GM21423 (cell line): ENCODE data around the gene DIRAS1.

ENCODE experiments used
- ATAC-seq: cut with Tn5 transposase; IDR thresholded peaks from one replicate; pipeline ENCODE4 v1.9.1; 2021; ENCODE audit warnings: mild to moderate bottlenecking, moderate library complexity; ENCODE audit not compliant: unreplicated experiment

Gene DIRAS1, protein sequence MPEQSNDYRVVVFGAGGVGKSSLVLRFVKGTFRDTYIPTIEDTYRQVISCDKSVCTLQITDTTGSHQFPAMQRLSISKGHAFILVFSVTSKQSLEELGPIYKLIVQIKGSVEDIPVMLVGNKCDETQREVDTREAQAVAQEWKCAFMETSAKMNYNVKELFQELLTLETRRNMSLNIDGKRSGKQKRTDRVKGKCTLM

GRCh38 chr19:2720777-2721569, at the start of gene DIRAS1:
Gene DIRAS1, minus strand, starts transcription at chr19:2721372. Its CDS starts 3,566 bp downstream, at chr19:2717806.
- ATAC-seq = no peak

- ATAC-seq = no peak
Observed at GRCh38 chr19:2770055-2771013, 49.2 kb upstream of the DIRAS1 start.

DNA sequence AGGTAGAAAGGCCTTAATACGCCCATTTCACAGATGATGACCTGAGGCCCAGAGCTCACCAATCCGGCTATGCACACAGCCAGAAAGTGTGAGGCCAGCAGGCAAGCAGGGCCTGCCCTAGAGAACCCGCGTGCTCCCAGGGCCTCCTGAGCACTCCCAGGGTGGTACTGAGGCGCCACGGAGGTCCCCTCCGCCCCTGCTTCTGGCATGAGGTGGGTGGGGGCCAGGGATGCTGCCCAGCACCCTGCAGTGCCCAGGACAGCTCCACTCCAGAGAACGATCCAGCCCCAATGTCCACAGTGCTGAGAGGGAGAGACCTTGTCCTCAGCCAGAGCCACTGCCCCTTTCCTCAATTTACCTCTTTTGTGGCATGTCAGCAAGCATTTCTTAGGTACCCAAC, 48.0 kb upstream of the DIRAS1 start:
- no peak for ATAC-seq

- no peak for ATAC-seq
Observed at GRCh38 chr19:2768365-2769132, 47.4 kb upstream of the DIRAS1 start.

- no peak for ATAC-seq
Observed at GRCh38 chr19:2767688-2768087, 46.5 kb upstream of the DIRAS1 start.

GRCh38 chr19:2766594-2767372, 45.6 kb upstream of the DIRAS1 start:
- ATAC-seq = no peak

DNA sequence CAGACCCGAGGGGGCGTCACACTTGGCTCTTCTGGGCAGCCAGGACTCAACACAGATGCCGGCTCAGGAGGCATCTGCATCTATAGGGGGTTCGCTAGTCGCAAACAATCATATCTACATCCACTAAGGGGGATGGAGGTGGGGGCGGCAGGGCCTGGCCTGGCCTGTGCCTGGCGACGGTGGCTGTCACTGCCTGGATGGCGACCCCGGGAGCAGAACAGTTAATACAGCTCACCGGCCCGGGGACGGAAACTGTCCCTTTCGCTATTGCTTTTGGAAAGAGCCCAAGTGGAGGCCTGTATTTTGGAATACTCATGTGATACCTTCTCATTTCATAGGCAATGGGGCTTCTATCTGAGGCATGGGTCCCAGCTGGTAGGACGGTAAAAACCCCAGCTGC, 44.2 kb upstream of the DIRAS1 start:
- ATAC-seq = no peak

DNA sequence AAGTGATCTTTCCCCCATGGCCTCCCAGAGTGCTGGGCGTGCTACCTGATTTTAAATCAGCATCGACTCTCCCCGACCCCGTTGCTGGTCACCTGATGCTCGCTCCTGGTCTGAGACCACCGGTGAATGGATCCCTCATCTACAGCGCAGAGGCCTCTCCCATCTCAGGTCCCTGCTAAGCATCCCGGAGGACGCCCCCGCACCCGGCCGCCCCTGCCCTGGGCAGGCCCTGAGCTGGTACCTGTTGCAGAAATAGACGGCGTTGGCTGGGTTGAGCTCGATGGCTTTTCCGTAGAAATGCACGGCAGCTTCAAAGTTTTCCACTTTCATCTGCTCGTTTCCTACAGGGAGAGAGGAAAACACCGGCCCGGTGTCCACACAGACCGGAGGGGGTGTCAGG, 43.8 kb upstream of the DIRAS1 start:
- no peak for ATAC-seq

- ATAC-seq = no peak
Observed at GRCh38 chr19:2763687-2764086, 42.5 kb upstream of the DIRAS1 start.

DNA sequence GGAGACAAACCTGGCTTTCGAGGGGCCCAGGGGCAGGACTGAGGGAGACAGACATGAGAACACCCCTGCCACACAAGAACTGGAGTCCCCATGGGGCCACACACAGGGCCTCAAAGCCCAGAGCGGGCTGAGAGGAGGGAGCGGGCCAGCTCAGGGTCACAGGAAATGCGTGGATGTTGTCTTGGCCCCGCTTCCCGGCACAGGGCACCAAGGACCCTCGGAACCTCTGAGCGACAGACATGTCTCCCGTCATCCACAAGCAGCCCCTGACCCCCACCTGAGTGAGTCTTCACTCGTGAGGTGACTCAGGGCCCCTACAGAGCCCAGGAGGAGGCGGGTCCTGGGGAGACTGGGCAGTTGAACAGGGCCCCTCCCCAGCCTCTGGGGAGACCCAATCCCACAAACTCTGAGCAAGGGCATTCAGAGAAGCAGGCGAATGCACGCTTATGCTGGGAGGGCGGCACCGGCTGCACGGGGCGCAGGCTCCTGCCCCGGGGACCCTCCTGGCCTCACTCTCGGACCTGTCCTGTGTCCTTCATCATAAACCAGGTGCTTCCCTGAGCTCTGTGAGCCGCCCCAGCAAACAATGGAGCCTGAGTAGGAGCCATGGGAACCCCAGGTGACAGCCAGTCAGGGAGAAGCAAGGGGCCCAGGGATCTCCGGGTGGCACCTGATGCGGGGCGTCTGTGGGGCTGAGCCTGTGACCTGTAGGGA, 41.8 kb upstream of the DIRAS1 start:
- no peak for ATAC-seq

GRCh38 chr19:2761876-2762782, 41.0 kb upstream of the DIRAS1 start:
- ATAC-seq = no peak

GRCh38 chr19:2761309-2761677, 40.1 kb upstream of the DIRAS1 start:
- ATAC-seq = no peak

DNA sequence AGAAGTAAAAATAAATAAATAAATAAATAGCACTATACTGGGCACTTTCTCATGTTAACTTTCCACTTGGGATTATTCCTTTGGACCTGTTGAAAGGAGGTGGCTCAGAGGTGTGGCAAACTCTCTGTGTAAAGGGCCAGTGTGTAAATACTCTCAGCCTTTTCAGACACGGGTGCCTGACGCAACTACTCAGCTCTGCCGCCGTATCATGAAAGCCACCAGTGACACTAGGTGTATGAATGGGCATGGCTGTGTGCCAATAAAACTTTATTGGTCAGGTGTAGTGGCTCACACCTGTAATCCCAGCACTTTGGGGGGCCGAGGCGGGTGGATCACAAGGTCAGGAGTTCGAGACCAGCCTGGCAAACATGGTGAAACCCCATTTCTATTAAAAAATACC, 38.8 kb upstream of the DIRAS1 start:
- no peak for ATAC-seq

DNA sequence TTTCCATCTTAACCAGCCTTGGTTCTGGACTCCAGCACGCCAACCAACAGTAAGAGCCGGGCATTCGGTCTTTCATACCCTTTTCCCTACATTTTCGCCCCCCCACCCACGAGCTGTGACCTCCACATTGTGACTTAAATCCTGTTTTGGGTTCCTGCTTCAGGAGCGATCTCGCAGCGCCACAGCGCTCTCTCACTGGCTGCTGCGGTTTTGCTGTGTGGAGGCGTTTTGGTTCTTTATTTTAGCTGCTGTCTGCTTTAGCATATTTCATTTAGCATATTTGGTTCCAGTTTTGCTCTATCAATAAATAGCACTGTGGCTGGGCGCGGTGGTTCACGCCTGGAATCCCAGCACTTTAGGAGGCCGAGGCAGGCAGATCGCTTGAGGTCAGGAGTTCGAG, 38.2 kb upstream of the DIRAS1 start:
- no peak for ATAC-seq

DNA sequence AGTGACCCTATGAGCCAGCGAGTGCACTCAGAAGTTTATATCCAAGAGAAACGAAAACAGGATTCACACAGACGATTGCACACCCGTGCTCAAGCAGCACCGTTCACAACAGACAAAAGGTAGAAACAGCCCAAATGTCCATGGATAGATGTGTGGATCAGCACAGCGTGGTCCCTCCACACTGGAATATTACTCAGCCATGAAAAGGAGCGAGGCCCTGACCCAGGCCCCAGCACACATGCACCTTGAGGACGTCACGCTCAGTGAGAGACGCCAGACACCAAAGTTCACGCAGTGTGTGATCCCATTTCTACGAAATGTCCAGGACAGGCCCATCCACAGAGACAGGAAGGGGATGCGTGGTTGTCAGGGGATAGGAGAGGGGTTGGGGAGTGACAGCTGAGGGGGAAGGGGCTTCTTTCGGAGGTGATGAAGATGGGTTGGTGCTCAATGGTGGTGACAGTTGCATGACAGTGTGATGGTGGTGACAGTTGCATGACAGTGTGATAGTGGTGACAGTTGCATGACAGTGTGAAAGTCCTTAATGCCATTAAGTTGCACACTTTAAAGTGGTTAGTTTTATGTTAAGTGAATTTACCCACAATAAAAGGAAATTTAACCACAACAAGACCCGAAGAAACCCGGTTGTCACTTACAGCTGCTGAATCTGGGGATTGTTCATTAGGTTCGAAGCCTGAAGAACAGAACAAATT, 37.6 kb upstream of the DIRAS1 start:
- no peak for ATAC-seq

- ATAC-seq = no peak
Observed at GRCh38 chr19:2756921-2757881, 36.0 kb upstream of the DIRAS1 start.

DNA sequence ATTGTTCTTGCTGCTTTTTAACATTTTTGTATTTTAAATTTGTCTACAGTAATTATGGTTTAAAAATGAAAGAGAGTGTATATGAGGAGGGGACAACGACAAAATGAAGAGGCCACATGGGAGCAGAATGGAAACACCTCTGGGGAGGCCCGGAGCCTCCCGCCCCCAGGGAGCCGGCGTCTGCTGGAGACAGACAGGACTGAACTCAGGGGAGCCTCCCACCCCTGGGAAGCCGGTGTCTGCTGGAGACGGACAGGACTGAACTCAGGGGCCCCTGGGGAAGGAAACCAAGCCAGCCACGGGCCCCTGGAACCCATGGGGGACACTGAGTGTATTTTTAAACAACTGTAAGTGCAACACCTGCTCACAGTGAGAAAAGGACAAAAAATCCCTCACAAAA, 35.3 kb upstream of the DIRAS1 start:
- ATAC-seq = no peak
